ENCODE measurements around the gene GPR146. TPM values are rescaled to one million over a fixed set of nuclear protein-coding genes. Genes with fewer than 3 reads are reported as not detected.
"Not testable (repeated sequence)": the region's sequence is repeated elsewhere in the genome, so short reads cannot be mapped to it uniquely, and the experiment has no call there.

Gene GPR146
- total RNA-seq, 3 donors from 2014 or later, result 0.21 to 0.52 TPM; not detected in 1

DNA sequence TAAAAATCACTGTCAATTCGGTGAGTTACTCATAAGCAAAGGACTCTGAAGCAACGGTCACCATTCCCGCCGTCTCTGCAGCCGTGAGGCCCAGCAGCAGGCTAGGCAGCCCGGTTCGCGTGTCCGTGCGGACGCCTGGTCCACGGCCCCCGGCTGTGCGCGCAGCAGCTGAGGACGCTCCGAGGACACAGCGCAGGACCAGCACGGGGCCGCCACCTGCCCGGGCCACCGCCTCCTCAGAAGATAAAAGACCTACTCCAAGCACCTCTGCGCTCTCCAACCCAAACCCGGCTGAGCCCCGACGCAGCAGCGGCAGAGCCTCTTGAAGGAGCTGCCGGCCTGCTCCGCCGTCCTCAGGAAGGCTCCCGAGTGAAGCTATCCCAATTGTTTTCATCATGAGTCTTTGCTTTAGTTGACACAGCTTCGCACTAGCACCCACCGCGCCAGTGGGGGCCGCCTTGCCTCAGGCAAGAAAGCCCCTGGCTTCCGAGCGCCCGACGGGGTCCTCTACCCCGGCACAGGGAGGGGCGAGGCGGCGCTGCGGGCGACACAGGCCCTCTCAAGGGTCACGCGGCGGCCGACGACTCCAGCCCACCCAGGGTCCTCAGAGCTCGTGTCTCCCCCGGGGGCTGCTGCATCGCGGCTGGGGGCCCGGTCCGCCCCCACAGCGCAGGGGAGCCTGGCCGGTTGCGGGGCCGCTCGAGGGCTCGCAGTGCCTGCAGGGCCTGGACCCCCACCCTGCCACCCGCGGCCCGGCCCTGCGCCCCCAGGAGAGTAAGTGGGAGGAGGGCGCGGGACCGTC lies 16.9 kb upstream of the GPR146 start:
- Mint-ChIP-seq H3K27me3 (ENCODE audit: low read depth) (no peaks in the 10 kb centered on the region), H3K36me3 (ENCODE audit: insufficient read depth) (peaks cover 8% of the 10 kb centered on the region), H3K9me3 (peaks cover 3% of the 10 kb centered on the region), H3K4me1 (ENCODE audit: low read depth) (peaks cover 29% of the 10 kb centered on the region), H3K4me3 (peak overlapping the region; percentile 69)
- no peak for ATAC-seq
- DNase-seq, result no peak

DNA sequence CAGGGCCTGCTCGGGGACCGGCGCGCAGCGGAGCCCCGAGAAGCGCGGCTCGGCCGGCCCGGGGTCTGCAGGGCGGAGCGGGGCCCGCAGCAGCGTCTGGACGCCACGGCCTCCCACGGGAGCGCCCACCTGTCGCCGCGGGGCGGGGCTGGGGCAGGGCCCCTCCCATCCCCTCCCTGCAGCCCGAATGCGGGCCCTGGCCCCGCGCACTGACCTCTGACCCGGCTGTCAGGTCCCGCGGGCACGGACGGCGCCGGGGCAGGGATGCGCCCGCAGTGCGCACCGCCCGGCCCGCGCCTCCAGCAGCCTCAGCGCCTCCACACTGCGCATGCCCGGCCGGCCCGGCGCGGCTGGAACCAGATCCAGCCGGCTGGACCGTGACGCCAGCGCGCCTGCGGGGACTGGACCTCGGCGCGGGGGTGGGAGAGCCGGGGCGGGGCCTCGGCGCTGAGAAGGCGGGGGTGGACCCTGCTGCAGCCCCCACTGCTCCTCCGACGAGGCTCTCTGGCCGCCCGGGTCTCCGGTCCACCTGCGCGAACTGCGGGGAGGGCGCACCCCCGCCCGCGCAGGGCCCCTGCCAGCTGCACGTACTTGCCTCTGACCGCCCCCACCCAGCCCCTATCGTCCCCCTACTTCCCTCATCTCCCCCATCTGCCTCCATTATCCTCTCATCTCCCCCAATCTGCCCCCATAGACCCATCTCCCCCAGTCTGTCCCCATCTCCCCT lies 16.1 kb upstream of the GPR146 start:
- H3K4me1 Mint-ChIP-seq (ENCODE audit: low read depth), result peaks cover 36% of the 10 kb centered on the region
- ATAC-seq, result peak; percentile 87 to 88
- peak overlapping the region; percentile 73 for H3K4me3 Mint-ChIP-seq
- H3K9me3 Mint-ChIP-seq, result no peaks in the 10 kb centered on the region
- peak; percentile 60 for DNase-seq
- peaks cover 5% of the 10 kb centered on the region for H3K36me3 Mint-ChIP-seq (ENCODE audit: insufficient read depth)
- H3K27me3 Mint-ChIP-seq (ENCODE audit: low read depth), result no peaks in the 10 kb centered on the region

DNA sequence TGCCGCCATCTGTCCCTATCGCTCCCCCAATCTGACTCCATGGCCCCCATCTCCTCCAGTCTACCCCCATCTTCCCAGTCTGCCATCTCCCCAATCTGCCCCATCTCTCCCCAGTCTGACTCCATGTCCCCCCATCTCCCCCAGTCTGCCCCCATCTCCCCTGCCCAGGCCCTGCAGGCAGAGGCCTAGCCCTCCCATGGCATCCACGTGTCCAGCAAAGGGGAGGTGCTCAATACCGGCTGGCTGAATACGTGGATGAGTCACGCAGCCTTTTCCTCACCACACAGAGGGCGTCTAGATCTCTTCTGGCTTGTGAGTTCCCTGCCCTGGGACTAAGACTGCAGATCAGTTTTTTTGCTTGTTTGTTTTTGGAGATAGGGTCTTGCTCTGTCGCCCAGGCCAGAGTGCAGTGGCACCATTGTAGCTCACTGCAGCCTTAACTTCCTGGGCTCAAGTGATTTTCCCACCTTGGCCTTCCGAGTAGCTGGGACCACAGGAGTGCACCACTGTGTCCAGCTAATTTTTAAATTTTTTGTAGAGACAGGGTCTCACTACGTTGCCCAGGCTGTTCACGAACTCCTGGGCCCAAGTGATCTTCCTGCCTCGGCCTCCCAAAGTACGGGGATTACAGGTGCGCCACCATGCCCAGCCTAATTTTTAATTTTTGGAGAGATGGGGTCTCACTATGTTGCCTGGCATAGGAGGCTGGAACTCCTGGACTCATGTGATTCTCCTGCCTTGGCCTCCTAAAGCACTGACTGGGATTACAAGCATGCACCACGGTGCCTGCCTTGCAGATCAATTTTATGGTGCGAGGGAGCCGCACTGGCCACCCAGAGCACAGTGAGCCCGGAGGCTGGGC lies 15.3 kb upstream of the GPR146 start:
- Mint-ChIP-seq H3K4me3 (peak overlapping the region; percentile 73), H3K27me3 (ENCODE audit: low read depth) (no peaks in the 10 kb centered on the region), H3K4me1 (ENCODE audit: low read depth) (peaks cover 44% of the 10 kb centered on the region), H3K9me3 (no peaks in the 10 kb centered on the region), H3K36me3 (ENCODE audit: insufficient read depth) (peaks cover 5% of the 10 kb centered on the region)
- ATAC-seq (peak; percentile 81 to 82), DNase-seq (peak; percentile 49)

DNA sequence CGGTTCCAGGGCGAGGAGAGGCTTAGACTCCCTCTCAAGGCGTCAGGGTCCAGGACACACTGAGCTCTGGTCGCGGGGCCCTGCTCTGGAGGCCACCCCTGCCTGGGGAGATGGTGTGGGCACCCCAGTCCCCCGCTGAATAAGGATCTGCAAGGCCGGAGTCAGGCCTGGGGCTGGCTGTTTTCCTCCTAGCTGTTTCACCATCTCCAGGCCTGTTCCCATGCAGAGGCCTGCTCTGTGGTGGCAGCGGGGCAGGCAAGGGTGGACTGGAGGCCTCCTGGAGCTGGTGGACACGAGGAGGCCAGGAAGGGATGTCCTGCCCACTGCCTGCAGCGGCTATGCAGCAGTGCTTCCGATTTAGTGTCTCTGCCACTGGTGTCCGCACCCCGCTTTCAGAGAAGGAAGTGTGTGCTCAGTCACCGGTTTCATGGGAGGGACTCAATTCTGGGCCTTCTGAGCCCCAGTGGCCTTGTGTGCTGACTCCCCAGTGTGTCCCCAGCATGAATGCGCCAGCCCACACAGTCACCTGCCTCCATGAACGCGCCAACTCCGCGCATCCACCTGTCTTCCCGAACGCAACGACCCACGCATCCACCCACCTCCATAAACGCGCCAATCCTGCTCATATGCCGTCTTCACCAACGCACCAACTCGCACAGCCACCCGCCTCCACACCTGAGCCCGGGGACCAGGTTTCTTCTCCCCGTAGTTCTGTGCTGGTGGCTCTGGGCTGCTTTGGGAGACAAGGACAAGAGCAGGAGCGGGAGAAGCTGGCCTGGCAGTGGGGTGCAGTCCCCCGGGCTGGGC lies 14.5 kb upstream of the GPR146 start:
- H3K36me3 Mint-ChIP-seq (ENCODE audit: insufficient read depth), result peaks cover 5% of the 10 kb centered on the region
- DNase-seq (no peak), ATAC-seq (no peak)
- H3K9me3 Mint-ChIP-seq, result peaks cover 1% of the 10 kb centered on the region
- H3K4me1 Mint-ChIP-seq (ENCODE audit: low read depth), result peaks cover 48% of the 10 kb centered on the region
- H3K27me3 Mint-ChIP-seq (ENCODE audit: low read depth), result no peaks in the 10 kb centered on the region
- peak overlapping the region; percentile 73 for H3K4me3 Mint-ChIP-seq

DNA sequence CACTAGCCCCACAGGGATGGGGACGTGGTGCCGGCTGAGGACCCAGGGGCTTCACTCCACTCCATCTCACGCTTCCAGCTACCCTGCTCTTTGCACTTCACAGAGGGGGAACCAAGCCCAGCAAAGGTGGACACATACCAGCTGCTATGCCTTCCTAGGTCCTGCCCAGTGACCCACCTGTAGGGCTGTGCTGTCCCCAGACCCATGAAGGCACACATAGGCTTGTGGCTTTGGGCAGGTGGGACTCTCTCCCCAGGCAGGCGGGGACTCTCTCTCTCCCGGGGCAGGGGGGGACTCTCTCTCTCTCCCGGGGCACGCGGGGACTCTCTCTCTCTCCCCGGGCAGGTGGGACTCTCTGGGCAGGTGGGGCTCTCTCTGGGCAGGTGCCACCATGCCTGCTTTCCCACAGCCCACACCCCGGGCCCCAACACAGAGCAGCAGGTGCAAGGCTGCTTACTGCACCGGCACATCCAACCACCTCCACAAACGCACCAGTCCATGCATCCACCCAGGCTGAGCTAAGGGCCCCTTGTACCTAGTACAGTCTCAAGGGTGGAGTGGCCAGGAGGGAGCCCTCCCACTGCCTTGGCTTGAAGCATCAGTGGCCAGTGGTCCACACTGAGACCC lies 13.8 kb upstream of the GPR146 start:
- H3K36me3 Mint-ChIP-seq (ENCODE audit: insufficient read depth), result peaks cover 5% of the 10 kb centered on the region

DNA sequence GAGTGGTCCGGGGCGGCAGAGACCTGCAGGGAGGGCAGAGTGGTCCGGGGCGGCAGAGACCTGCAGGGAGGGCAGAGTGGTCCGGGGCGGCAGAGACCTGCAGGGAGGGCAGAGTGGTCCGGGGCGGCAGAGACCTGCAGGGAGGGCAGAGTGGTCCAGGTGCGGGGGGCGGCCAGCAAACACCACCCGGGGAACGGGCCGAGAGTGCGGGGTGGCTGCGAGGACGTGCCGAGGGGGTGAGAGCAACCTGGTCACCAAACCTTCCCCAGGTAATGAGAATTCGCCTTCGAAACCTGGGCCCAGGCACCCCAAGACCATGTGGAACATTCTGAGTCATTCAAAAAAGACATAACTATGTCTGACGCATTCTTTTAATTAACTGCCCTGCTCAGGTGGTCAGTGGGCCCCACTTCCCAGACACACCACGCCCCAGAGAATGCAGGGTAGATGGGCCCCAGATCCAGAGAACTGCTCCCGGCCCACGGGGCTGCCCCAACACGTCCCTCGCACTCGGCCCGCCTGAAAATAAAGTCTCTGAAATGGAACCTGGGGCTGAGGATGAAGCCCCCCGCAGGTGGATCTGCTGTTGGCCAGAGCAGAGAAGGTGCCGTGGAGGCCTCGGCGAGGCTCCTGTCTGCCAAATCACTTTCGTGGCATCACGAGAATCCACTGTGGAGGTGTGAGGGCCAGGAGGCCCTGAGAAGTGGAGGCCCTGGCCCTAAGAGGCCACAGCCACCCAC lies 12.5 kb upstream of the GPR146 start:
- no peak overlapping the region for H3K4me3 Mint-ChIP-seq
- H3K9me3 Mint-ChIP-seq, result peaks cover 5% of the 10 kb centered on the region
- H3K36me3 Mint-ChIP-seq (ENCODE audit: insufficient read depth), result peaks cover 2% of the 10 kb centered on the region
- ATAC-seq, result no peak
- no peaks in the 10 kb centered on the region for H3K27me3 Mint-ChIP-seq (ENCODE audit: low read depth)
- no peak for DNase-seq
- peaks cover 44% of the 10 kb centered on the region for H3K4me1 Mint-ChIP-seq (ENCODE audit: low read depth)

More for the DNA sequence above, 13.8 kb upstream of the GPR146 start:
- Mint-ChIP-seq H3K4me1 (ENCODE audit: low read depth) (peaks cover 51% of the 10 kb centered on the region), H3K27me3 (ENCODE audit: low read depth) (no peaks in the 10 kb centered on the region), H3K4me3 (no peak overlapping the region), H3K9me3 (peaks cover 5% of the 10 kb centered on the region)
- ATAC-seq, result no peak
- DNase-seq, result no peak

DNA sequence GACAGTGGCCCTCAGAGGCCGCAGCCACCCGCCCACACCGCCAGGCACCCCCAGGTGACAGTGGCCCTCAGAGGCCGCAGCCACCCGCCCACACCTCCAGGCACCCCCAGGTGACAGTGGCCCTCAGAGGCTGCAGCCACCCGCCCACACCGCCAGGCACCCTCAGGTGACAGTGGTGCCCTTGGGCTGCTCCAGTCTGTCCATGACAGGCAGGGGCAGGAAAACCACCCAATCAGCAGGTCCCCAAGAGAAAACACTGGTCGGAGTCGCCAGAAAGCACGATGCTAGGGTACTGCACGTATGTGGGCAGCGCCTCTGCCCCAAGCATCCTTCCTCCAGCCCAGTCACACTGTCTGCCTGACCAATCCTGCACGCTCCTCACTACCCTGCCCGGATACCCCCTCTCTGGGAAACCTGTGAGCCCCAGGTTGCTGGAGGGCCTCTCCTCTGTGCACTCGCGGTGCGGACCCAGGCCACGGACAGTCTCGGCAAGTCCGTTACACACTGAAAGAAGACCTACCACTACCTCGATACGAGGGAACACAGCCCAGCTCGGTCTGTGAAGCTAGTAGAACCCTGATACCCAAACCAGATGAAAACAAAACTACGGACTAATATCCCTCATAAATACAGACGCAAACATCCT lies 11.7 kb upstream of the GPR146 start:
- Mint-ChIP-seq H3K9me3 (peaks cover 5% of the 10 kb centered on the region), H3K4me3 (no peak overlapping the region), H3K4me1 (ENCODE audit: low read depth) (peaks cover 40% of the 10 kb centered on the region)

DNA sequence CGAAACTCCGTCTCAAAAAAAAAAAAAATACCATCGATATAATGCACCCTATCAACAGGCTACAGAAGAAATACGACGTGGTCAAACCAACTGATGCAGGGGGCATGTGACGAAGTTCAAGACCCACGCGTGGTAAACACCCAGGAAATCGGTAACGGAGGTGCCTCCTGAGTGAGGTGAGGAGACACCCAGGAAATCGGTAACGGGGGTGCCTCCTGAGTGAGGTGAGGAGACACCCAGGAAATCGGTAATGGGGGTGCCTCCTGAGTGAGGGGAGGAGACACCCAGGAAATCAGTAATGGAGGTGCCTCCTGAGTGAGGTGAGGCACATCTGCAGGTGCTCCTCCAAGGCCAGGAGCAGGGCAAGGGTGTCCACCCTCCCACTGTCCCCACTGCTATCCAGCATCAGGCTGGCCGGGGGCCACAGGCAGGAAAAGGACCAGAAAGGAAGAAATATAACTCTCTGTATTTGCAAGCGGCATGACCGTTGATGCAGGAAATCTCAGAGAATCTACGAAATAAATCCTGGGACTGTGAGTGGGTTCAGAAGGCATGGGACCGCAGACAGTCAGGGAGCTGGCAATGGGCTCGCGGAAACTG lies 10.7 kb upstream of the GPR146 start:
- Mint-ChIP-seq H3K9me3 (peaks cover 5% of the 10 kb centered on the region), H3K36me3 (ENCODE audit: insufficient read depth) (peaks cover 2% of the 10 kb centered on the region), H3K4me1 (ENCODE audit: low read depth) (peaks cover 40% of the 10 kb centered on the region), H3K27me3 (ENCODE audit: low read depth) (no peaks in the 10 kb centered on the region), H3K4me3 (peak overlapping the region; percentile 44)
- DNase-seq (no peak), ATAC-seq (no peak)

More for the DNA sequence above, 11.7 kb upstream of the GPR146 start:
- no peaks in the 10 kb centered on the region for H3K27me3 Mint-ChIP-seq (ENCODE audit: low read depth)
- no peak for DNase-seq
- peaks cover 2% of the 10 kb centered on the region for H3K36me3 Mint-ChIP-seq (ENCODE audit: insufficient read depth)
- ATAC-seq, result no peak

DNA sequence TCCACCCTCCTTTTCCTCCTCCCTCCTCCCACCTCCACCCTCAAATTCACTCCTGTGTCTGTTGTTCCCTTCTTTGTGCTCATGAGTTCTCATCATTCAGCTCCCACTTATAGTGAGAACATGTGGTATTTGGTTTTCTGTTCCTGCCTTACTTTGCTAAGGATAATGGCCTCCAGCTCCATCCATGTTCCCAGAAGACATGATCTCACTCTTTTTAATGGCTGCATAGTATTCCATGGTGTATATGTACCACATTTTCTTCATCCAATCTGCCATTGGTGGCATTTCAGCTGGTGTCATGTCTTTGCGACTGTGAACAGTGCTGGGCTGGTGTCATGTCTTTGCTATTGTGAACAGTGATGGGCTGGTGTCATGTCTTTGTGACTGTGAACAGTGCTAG lies 9.6 kb upstream of the GPR146 start:
- not testable (repeated sequence) for H3K27me3 Mint-ChIP-seq (ENCODE audit: low read depth); DNase-seq; H3K4me3 Mint-ChIP-seq; H3K9me3 Mint-ChIP-seq; ATAC-seq; H3K36me3 Mint-ChIP-seq (ENCODE audit: insufficient read depth)
- peaks cover 33% of the 10 kb centered on the region for H3K4me1 Mint-ChIP-seq (ENCODE audit: low read depth)

DNA sequence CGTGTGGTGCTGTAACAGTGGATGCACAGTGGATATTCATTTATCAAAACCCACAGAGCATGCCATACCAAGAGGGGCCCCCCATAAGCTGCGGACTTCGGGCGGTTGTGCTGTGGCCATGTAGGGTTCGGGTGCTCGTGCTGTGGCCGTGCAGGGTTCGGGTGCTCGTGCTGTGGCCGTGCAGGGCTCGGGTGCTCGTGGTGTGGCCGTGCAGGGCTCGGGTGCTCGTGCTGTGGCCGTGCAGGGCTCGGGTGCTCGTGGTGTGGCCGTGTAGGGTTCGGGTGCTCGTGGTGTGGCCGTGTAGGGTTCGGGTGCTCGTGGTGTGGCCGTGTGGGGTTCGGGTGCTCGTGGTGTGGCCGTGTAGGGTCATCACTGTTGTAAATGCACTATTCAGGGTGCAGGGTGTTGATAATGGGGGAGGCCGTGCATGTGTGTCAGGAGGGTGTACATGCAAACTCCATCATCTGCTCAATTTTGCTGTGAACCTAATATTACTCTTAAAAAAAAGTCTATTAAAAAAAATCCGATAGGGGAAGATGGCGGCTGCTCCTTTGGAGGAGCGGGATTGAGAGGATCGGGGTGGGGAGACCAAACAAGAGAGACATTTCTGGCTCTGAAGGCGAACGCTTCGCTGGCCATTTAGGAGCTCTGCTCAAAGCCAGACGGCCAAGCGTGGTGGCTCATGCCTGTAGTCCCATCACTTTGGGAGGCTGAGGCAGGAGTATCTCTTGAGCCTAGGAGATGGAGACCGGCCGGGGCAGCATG lies 8.0 kb upstream of the GPR146 start:
- ATAC-seq; H3K4me3 Mint-ChIP-seq; H3K36me3 Mint-ChIP-seq (ENCODE audit: insufficient read depth); H3K27me3 Mint-ChIP-seq (ENCODE audit: low read depth); DNase-seq; H3K9me3 Mint-ChIP-seq: not testable (repeated sequence)
- H3K4me1 Mint-ChIP-seq (ENCODE audit: low read depth), result peaks cover 29% of the 10 kb centered on the region

DNA sequence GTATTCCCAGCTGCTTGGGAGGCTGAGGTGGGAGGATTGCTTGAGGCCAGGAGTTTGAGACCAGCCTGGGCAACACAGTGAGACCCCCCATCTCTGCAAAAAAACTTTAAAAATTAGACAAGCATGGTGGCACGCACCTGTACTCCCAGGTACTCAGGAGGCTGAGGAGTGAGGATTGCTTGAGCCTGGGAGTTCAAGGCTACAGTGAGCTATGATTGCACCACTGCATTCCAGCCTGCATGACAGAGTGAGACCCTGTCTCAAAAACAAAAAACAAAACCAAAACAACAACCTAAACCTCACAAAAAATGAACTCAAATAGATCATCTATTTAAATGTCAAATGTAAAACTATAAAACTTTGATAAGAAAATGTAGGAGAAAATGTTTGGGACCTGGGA lies 4.1 kb upstream of the GPR146 start:
- not testable (repeated sequence) for DNase-seq; H3K9me3 Mint-ChIP-seq; H3K36me3 Mint-ChIP-seq (ENCODE audit: insufficient read depth); H3K4me3 Mint-ChIP-seq; ATAC-seq
- peaks cover 34% of the 10 kb centered on the region for H3K4me1 Mint-ChIP-seq (ENCODE audit: low read depth)
- peaks cover 21% of the 10 kb centered on the region for H3K27me3 Mint-ChIP-seq (ENCODE audit: low read depth)

All from activated T-cell treated with anti-CD3 and anti-CD28 coated beads, Interleukin-2, amount 50 U/mL, for 4 hours (primary cell).